K562 (cell line): ENCODE measurements around the gene ADARB2. TPM values are rescaled to one million over a fixed set of nuclear protein-coding genes. Genes with fewer than 3 reads are reported as not detected.

ENCODE experiments used
- BCLAF1 ChIP-seq, 2 experiments: fragments of 450-650 bp in 1 of 2; IDR thresholded peaks; 2 replicates each; pipeline ENCODE4 v1.6.1; 2011 to 2017; ENCODE audit warnings: low read depth in 2 of 2, antibody characterized with exemption in 1 of 2, borderline replicate concordance in 1 of 2, low read length in 1 of 2, mild to moderate bottlenecking in 1 of 2, mixed read lengths in 1 of 2; ENCODE audit not compliant: control insufficient read depth in 1 of 2
- E2F3 ChIP-seq: fragments of 250-450 bp; sonication (Bioruptor Pico); IDR thresholded peaks from 2 replicates; pipeline ENCODE4 v1.4.0; 2020; ENCODE audit warnings: mild to moderate bottlenecking
- ETV6 ChIP-seq, 3 experiments: fragments of 150-350 bp in 1 of 3; sonication (generic) in 1 of 3; formaldehyde crosslinking in 1 of 3; IDR thresholded peaks; 2 replicates each; pipeline versions ENCODE4 v1.6.1 to v1.8.0; 2014 to 2022; ENCODE audit warnings: borderline replicate concordance in 2 of 3, low read depth in 2 of 3, antibody characterized with exemption in 1 of 3, low read length in 1 of 3, mild to moderate bottlenecking in 1 of 3, missing genetic modification reagents in 1 of 3
- KAT8 ChIP-seq: fragments of 450-650 bp; IDR thresholded peaks from 2 replicates; pipeline ENCODE4 v1.6.1; 2016; ENCODE audit warnings: low read depth, mild to moderate bottlenecking
- REST ChIP-seq, 2 experiments: fragments of 450-650 bp; formaldehyde crosslinking in 1 of 2; IDR thresholded peaks; 2 replicates each; pipeline versions ENCODE4 v1.4.0 to v1.6.1; 2014 to 2020; ENCODE audit warnings: mild to moderate bottlenecking in 2 of 2, borderline replicate concordance in 1 of 2, low read depth in 1 of 2
- TRIM24 ChIP-seq, 2 experiments: fragments of 450-650 bp; IDR thresholded peaks; 2 replicates each; pipeline ENCODE4 v1.6.1; 2016
- ZBTB5 ChIP-seq: fragments of 450-650 bp; IDR thresholded peaks from 2 replicates; pipeline ENCODE4 v1.6.1; 2017; ENCODE audit warnings: antibody characterized with exemption
- polyA plus RNA-seq, 8 experiments: library from polyadenylated mRNA; depleted of rRNA in 4 of 8; stranded (reverse) in 5 of 8; unstranded in 3 of 8; fragments of >200 nt; fragmentation: Nextera tagmentation in 2 of 8; fragmentation: Illumina TruSeq in 1 of 8; extraction: Ambion mirVana in 2 of 8; extraction: Trizol in 1 of 8; gene quantifications; 2 replicates each; pipeline versions ENCODE4 v1.2.1 to v1.2.3, GENCODE V29; 2011 to 2014; ENCODE audit warnings: inconsistent platforms in 1 of 8, missing spikeins in 1 of 8
- total RNA-seq, 7 experiments: library from RNA; depleted of rRNA in 6 of 7; stranded (reverse); fragments of >200 nt in 6 of 7; fragmentation: Illumina TruSeq in 2 of 7; extraction: Trizol in 2 of 7; gene quantifications; 2 replicates each; pipeline versions ENCODE4 v1.2.1 to v1.2.3, GENCODE V29; 2011 to 2021; ENCODE audit warnings: low replicate concordance in 1 of 7

The ADARB2 gene
- total and polyA plus RNA-seq, 9 of the 15 experiments (the other 6 are each of a cell fraction or from before 2014, with no cell fraction given): not detected

GRCh38 chr10:1190052-1190395 lies 547.3 kb downstream of the ADARB2 start (continued):
- TF ChIP-seq BCLAF1 (IDR thresholded peaks at IDR 0.05; ENCODE audit: borderline replicate concordance in 1 of 2, control insufficient read depth in 1 of 2, low read depth in 2 of 2, low read length in 1 of 2): no peak
- TF ChIP-seq KAT8: no peak
- TF ChIP-seq REST (IDR thresholded peaks at IDR 0.05; ENCODE audit: borderline replicate concordance): no peak
- no peak for TF ChIP-seq REST (CRISPR knock-in tag; IDR thresholded peaks at IDR 0.05; ENCODE audit: low read depth)
- no peak for TF ChIP-seq ZBTB5
- no peak for TF ChIP-seq ETV6 (IDR thresholded peaks at IDR 0.05; ENCODE audit: borderline replicate concordance in 1 of 2, low read depth in 2 of 2, low read length in 1 of 2)
- no peak for TF ChIP-seq ETV6 (CRISPR knock-in tag; IDR thresholded peaks at IDR 0.05; ENCODE audit: borderline replicate concordance)
- TF ChIP-seq TRIM24 (IDR thresholded peaks at IDR 0.05): no peak
- no peak for TF ChIP-seq E2F3 (CRISPR knock-in tag)
